Stimulated activated naive CD8-positive, alpha-beta T cell treated with anti-CD3 and anti-CD28 coated beads, Interleukin-15, Interleukin-2, amounts not matched to agents 100 ng/mL and 50 ng/mL, for 24 hours (primary cell): Measurements from ENCODE around the gene FAM174B.

Experiments
- H3K27ac Mint-ChIP-seq: one replicate; pipeline ENCODE4 v1.8.0; 2021; ENCODE audit warnings: mild to moderate bottlenecking, mixed read lengths
- H3K27me3 Mint-ChIP-seq: one replicate; pipeline ENCODE4 v1.8.0; 2021; ENCODE audit warnings: mixed read lengths
- H3K36me3 Mint-ChIP-seq: one replicate; pipeline ENCODE4 v1.8.0; 2021; ENCODE audit warnings: low read depth, mixed read lengths
- H3K4me1 Mint-ChIP-seq: one replicate; pipeline ENCODE4 v1.8.0; 2021; ENCODE audit warnings: low read depth, mixed read lengths
- H3K4me3 Mint-ChIP-seq: one replicate; pipeline ENCODE4 v1.8.0; 2021; ENCODE audit warnings: mild to moderate bottlenecking, mixed read lengths
- H3K9me3 Mint-ChIP-seq: one replicate; pipeline ENCODE4 v1.8.0; 2021; ENCODE audit warnings: mixed read lengths

Gene FAM174B

GRCh38 chr15:92670621-92671020 is 15.0 kb upstream of the FAM174B start:
- Mint-ChIP-seq H3K4me3 (no peak overlapping the region), H3K27me3 (peaks cover 3% of the 10 kb centered on the region), H3K4me1 (no peaks in the 10 kb centered on the region), H3K36me3 (no peaks in the 10 kb centered on the region), H3K27ac (no peak overlapping the region), H3K9me3 (no peaks in the 10 kb centered on the region)

GRCh38 chr15:92669432-92669831 is 13.9 kb upstream of the FAM174B start:
- H3K4me3 Mint-ChIP-seq, result no peak overlapping the region
- no peaks in the 10 kb centered on the region for H3K36me3 Mint-ChIP-seq
- no peaks in the 10 kb centered on the region for H3K9me3 Mint-ChIP-seq
- H3K4me1 Mint-ChIP-seq, result peaks cover 7% of the 10 kb centered on the region
- H3K27ac Mint-ChIP-seq, result no peak overlapping the region
- H3K27me3 Mint-ChIP-seq, result peaks cover 3% of the 10 kb centered on the region

GRCh38 chr15:92668620-92669019 is 13.0 kb upstream of the FAM174B start:
- no peaks in the 10 kb centered on the region for H3K36me3 Mint-ChIP-seq
- H3K4me3 Mint-ChIP-seq, result no peak overlapping the region
- H3K4me1 Mint-ChIP-seq, result peaks cover 14% of the 10 kb centered on the region
- H3K9me3 Mint-ChIP-seq, result no peaks in the 10 kb centered on the region
- peaks cover 3% of the 10 kb centered on the region for H3K27me3 Mint-ChIP-seq
- H3K27ac Mint-ChIP-seq, result no peak overlapping the region

GRCh38 chr15:92667970-92668485 is 12.5 kb upstream of the FAM174B start:
- no peak overlapping the region for H3K27ac Mint-ChIP-seq
- no peaks in the 10 kb centered on the region for H3K36me3 Mint-ChIP-seq
- peaks cover 3% of the 10 kb centered on the region for H3K27me3 Mint-ChIP-seq
- peaks cover 19% of the 10 kb centered on the region for H3K4me1 Mint-ChIP-seq
- H3K4me3 Mint-ChIP-seq, result no peak overlapping the region
- H3K9me3 Mint-ChIP-seq, result no peaks in the 10 kb centered on the region

GRCh38 chr15:92667287-92667904 is 11.8 kb upstream of the FAM174B start:
- no peaks in the 10 kb centered on the region for H3K9me3 Mint-ChIP-seq
- no peak overlapping the region for H3K4me3 Mint-ChIP-seq
- no peaks in the 10 kb centered on the region for H3K36me3 Mint-ChIP-seq
- peaks cover 3% of the 10 kb centered on the region for H3K27me3 Mint-ChIP-seq
- no peak overlapping the region for H3K27ac Mint-ChIP-seq
- H3K4me1 Mint-ChIP-seq, result peaks cover 22% of the 10 kb centered on the region

GRCh38 chr15:92666780-92667179 is 11.2 kb upstream of the FAM174B start:
- no peaks in the 10 kb centered on the region for H3K9me3 Mint-ChIP-seq
- no peak overlapping the region for H3K4me3 Mint-ChIP-seq
- peaks cover 3% of the 10 kb centered on the region for H3K27me3 Mint-ChIP-seq
- no peak overlapping the region for H3K27ac Mint-ChIP-seq
- H3K36me3 Mint-ChIP-seq, result no peaks in the 10 kb centered on the region
- peaks cover 22% of the 10 kb centered on the region for H3K4me1 Mint-ChIP-seq

- H3K4me1 Mint-ChIP-seq, result peaks cover 22% of the 10 kb centered on the region
- no peaks in the 10 kb centered on the region for H3K9me3 Mint-ChIP-seq
- peaks cover 3% of the 10 kb centered on the region for H3K27me3 Mint-ChIP-seq
- H3K4me3 Mint-ChIP-seq, result no peak overlapping the region
- H3K27ac Mint-ChIP-seq, result no peak overlapping the region
- no peaks in the 10 kb centered on the region for H3K36me3 Mint-ChIP-seq
Observed at GRCh38 chr15:92665100-92665555, 9.6 kb upstream of the FAM174B start.

- Mint-ChIP-seq H3K9me3 (no peaks in the 10 kb centered on the region), H3K4me1 (peaks cover 22% of the 10 kb centered on the region), H3K36me3 (no peaks in the 10 kb centered on the region), H3K27ac (no peak overlapping the region), H3K27me3 (peaks cover 3% of the 10 kb centered on the region), H3K4me3 (no peak overlapping the region)
Observed at GRCh38 chr15:92664178-92664900, 8.8 kb upstream of the FAM174B start.

GRCh38 chr15:92663250-92663951 is 7.8 kb upstream of the FAM174B start:
- H3K4me1 Mint-ChIP-seq, result peaks cover 22% of the 10 kb centered on the region
- H3K9me3 Mint-ChIP-seq, result no peaks in the 10 kb centered on the region
- no peaks in the 10 kb centered on the region for H3K36me3 Mint-ChIP-seq
- H3K27me3 Mint-ChIP-seq, result peaks cover 3% of the 10 kb centered on the region
- no peak overlapping the region for H3K4me3 Mint-ChIP-seq
- H3K27ac Mint-ChIP-seq, result peak overlapping the region; percentile 42

- peaks cover 4% of the 10 kb centered on the region for H3K27me3 Mint-ChIP-seq
- H3K36me3 Mint-ChIP-seq, result no peaks in the 10 kb centered on the region
- no peak overlapping the region for H3K4me3 Mint-ChIP-seq
- H3K9me3 Mint-ChIP-seq, result no peaks in the 10 kb centered on the region
- peak overlapping the region; percentile 42 for H3K27ac Mint-ChIP-seq
- peaks cover 22% of the 10 kb centered on the region for H3K4me1 Mint-ChIP-seq
Observed at GRCh38 chr15:92662762-92663161, 7.2 kb upstream of the FAM174B start.

- no peak overlapping the region for H3K27ac Mint-ChIP-seq
- H3K4me3 Mint-ChIP-seq, result no peak overlapping the region
- no peaks in the 10 kb centered on the region for H3K9me3 Mint-ChIP-seq
- no peaks in the 10 kb centered on the region for H3K36me3 Mint-ChIP-seq
- H3K27me3 Mint-ChIP-seq, result peaks cover 7% of the 10 kb centered on the region
- peaks cover 22% of the 10 kb centered on the region for H3K4me1 Mint-ChIP-seq
Observed at GRCh38 chr15:92661956-92662355, 6.4 kb upstream of the FAM174B start.

- H3K9me3 Mint-ChIP-seq, result no peaks in the 10 kb centered on the region
- H3K36me3 Mint-ChIP-seq, result no peaks in the 10 kb centered on the region
- H3K4me1 Mint-ChIP-seq, result peaks cover 25% of the 10 kb centered on the region
- peaks cover 16% of the 10 kb centered on the region for H3K27me3 Mint-ChIP-seq
- no peak overlapping the region for H3K27ac Mint-ChIP-seq
- H3K4me3 Mint-ChIP-seq, result no peak overlapping the region
Observed at GRCh38 chr15:92661069-92661468, 5.5 kb upstream of the FAM174B start.

GRCh38 chr15:92657486-92657885 is 1.9 kb upstream of the FAM174B start:
- H3K27me3 Mint-ChIP-seq, result peaks cover 36% of the 10 kb centered on the region
- H3K27ac Mint-ChIP-seq, result no peak overlapping the region
- no peak overlapping the region for H3K4me3 Mint-ChIP-seq
- H3K36me3 Mint-ChIP-seq, result no peaks in the 10 kb centered on the region
- peaks cover 9% of the 10 kb centered on the region for H3K4me1 Mint-ChIP-seq
- no peaks in the 10 kb centered on the region for H3K9me3 Mint-ChIP-seq

GRCh38 chr15:92656089-92656488 is 514 bp upstream of the FAM174B start:
- Mint-ChIP-seq H3K36me3 (no peaks in the 10 kb centered on the region), H3K27me3 (peaks cover 43% of the 10 kb centered on the region), H3K4me3 (peak overlapping the region; percentile 68), H3K4me1 (peaks cover 9% of the 10 kb centered on the region), H3K9me3 (no peaks in the 10 kb centered on the region), H3K27ac (no peak overlapping the region)

- no peaks in the 10 kb centered on the region for H3K36me3 Mint-ChIP-seq
Observed at GRCh38 chr15:92654662-92655061, 913 bp downstream of the FAM174B start.

More at GRCh38 chr15:92654662-92655061, 913 bp downstream of the FAM174B start:
- Mint-ChIP-seq H3K4me1 (peaks cover 9% of the 10 kb centered on the region), H3K4me3 (peak overlapping the region; percentile 54), H3K27ac (no peak overlapping the region), H3K9me3 (no peaks in the 10 kb centered on the region), H3K27me3 (peaks cover 43% of the 10 kb centered on the region)
